ENCODE measurements around the gene TRAF3IP1.
"Not testable (repeated sequence)": the region's sequence is repeated elsewhere in the genome, so short reads cannot be mapped to it uniquely, and the experiment has no call there.

DNA sequence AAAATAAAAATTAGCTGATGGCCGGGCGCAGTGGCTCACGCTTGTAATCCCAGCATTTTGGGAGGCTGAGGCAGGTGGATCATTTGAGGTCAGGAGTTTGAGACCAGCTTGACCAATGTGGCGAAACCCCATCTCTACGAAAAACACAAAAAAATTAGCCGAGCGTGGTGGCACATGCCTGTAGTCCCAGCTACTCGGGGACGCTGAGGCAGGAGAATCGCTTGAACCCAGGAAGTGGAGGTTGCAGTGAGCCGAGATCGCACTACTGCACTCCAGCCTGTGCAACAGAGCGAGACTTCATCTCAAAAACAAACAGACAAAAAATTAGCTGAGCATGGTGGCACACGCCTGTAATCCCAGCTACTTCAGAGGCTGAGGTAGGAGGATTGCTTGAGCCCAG is 9.6 kb upstream of the TRAF3IP1 start:
- TF ChIP-seq, protein P1, sequence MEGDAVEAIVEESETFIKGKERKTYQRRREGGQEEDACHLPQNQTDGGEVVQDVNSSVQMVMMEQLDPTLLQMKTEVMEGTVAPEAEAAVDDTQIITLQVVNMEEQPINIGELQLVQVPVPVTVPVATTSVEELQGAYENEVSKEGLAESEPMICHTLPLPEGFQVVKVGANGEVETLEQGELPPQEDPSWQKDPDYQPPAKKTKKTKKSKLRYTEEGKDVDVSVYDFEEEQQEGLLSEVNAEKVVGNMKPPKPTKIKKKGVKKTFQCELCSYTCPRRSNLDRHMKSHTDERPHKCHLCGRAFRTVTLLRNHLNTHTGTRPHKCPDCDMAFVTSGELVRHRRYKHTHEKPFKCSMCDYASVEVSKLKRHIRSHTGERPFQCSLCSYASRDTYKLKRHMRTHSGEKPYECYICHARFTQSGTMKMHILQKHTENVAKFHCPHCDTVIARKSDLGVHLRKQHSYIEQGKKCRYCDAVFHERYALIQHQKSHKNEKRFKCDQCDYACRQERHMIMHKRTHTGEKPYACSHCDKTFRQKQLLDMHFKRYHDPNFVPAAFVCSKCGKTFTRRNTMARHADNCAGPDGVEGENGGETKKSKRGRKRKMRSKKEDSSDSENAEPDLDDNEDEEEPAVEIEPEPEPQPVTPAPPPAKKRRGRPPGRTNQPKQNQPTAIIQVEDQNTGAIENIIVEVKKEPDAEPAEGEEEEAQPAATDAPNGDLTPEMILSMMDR (IDR thresholded peaks at IDR 0.05; ENCODE audit: low read depth, low read length, poor library complexity, severe bottlenecking), result not testable (repeated sequence)
- not testable (repeated sequence) for TF ChIP-seq EZH2phosphoT487 (IDR thresholded peaks at IDR 0.05; ENCODE audit: borderline replicate concordance, low read length)
